HCT116 (cell line): ENCODE data around the gene CAMK1D.

ENCODE experiments used
- CTCF ChIP-seq, 3 experiments: fragments of 200-600 bp in 1 of 3; sonication (generic) in 1 of 3; IDR thresholded peaks in 2 of 3; conservative IDR thresholded peaks in 1 of 3; 2 replicates each; pipeline ENCODE4 v1.5.1; 2012 to 2017; ENCODE audit warnings: low read depth in 2 of 3, low read length in 2 of 3, antibody characterized with exemption in 1 of 3, borderline replicate concordance in 1 of 3, control low read depth in 1 of 3, mild to moderate bottlenecking in 1 of 3, mixed read lengths in 1 of 3, mixed run types in 1 of 3, moderate library complexity in 1 of 3; ENCODE audit not compliant: insufficient read depth in 1 of 3
- EGR1 ChIP-seq: IDR thresholded peaks from 2 replicates; pipeline ENCODE4 v1.6.1; 2012; ENCODE audit warnings: low read depth
- EZH2 ChIP-seq: fragments of 200-600 bp; sonication (generic); IDR thresholded peaks from 2 replicates; pipeline ENCODE4 v1.6.1; 2017; ENCODE audit warnings: antibody characterized with exemption, mixed run types
- EZH2phosphoT487 ChIP-seq: fragments of 200-600 bp; IDR thresholded peaks from 2 replicates; pipeline ENCODE4 v1.6.1; 2018; ENCODE audit warnings: antibody characterized with exemption, borderline replicate concordance
- POLR2A ChIP-seq: IDR thresholded peaks from 2 replicates; pipeline ENCODE4 v1.7.0; 2011; ENCODE audit warnings: borderline replicate concordance; ENCODE audit not compliant: insufficient read depth, insufficient read length; ENCODE audit errors: extremely low read depth
- POLR2AphosphoS5 ChIP-seq: IDR thresholded peaks from 2 replicates; pipeline ENCODE4 v1.6.1; 2011; ENCODE audit warnings: mild to moderate bottlenecking, low read depth, low read length, moderate library complexity
- SIN3A ChIP-seq: IDR thresholded peaks from 2 replicates; pipeline ENCODE4 v1.6.1; 2012; ENCODE audit warnings: low read depth
- YY1 ChIP-seq: IDR thresholded peaks from 2 replicates; pipeline ENCODE4 v1.6.1; 2011; ENCODE audit warnings: low read length, low read depth, moderate library complexity, mild to moderate bottlenecking; ENCODE audit not compliant: insufficient replicate concordance; ENCODE audit errors: extremely low read depth
- ZFX ChIP-seq: fragments of 450-650 bp; IDR thresholded peaks from 2 replicates; pipeline ENCODE4 v1.6.1; 2017
- ZNF274 ChIP-seq: fragments of 200-500 bp; sonication (Bioruptor generic); IDR thresholded peaks from 2 replicates; pipeline ENCODE4 v1.6.1; 2014; ENCODE audit warnings: mild to moderate bottlenecking, low read depth, low read length, inconsistent platforms

- TF ChIP-seq POLR2A (no peak), POLR2AphosphoS5 (no peak), EGR1 (no peak), CTCF (IDR thresholded peaks at IDR 0.05 in 2 of 3, conservative IDR thresholded peaks at IDR 0.05 in 1 of 3; ENCODE audit: borderline replicate concordance in 1 of 3, insufficient read depth in 1 of 3, low read depth in 2 of 3, low read length in 2 of 3) (no peak), YY1 (no peak), EZH2 (no peak), ZNF274 (no peak), ZFX (no peak), EZH2phosphoT487 (no peak), SIN3A (no peak)
Measured at GRCh38 chr10:12711350-12711708, 362.0 kb downstream of the CAMK1D start.
